GM19099 (cell line): ENCODE data around the gene ACAP2.

Experiments
- POLR2A ChIP-seq: IDR thresholded peaks from 3 replicates; pipeline ENCODE4 v1.6.1; 2011; ENCODE audit warnings: low read depth; ENCODE audit not compliant: insufficient read length; ENCODE audit errors: extremely low read depth

Gene ACAP2

GRCh38 chr3:195236076-195236798 is 206.6 kb downstream of the ACAP2 start:
- TF ChIP-seq POLR2A = no peak

DNA sequence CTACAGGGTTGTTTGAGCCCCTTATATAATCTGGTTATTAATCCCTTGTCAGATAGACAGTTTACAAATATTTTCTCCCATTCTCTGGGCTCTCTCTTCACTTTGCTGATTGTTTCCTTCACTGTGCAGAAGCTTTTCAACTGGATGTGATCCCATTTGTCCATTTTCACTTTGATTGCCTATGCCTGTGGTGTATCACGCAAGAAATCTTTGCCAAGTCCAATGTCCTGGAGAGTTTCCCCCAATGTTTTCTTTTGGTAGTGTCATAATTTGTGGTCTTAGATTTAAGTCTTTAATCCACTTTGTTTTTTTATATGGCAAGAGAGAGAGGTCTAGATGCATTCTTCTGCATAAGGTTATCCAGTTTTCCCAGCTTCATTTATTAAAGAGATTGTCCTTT is 212.6 kb downstream of the ACAP2 start:
- TF ChIP-seq POLR2A = no peak

- TF ChIP-seq POLR2A = no peak
Observed at GRCh38 chr3:195227871-195228270, 214.9 kb downstream of the ACAP2 start.

GRCh38 chr3:195226900-195227447 is 215.8 kb downstream of the ACAP2 start:
- TF ChIP-seq POLR2A = no peak

DNA sequence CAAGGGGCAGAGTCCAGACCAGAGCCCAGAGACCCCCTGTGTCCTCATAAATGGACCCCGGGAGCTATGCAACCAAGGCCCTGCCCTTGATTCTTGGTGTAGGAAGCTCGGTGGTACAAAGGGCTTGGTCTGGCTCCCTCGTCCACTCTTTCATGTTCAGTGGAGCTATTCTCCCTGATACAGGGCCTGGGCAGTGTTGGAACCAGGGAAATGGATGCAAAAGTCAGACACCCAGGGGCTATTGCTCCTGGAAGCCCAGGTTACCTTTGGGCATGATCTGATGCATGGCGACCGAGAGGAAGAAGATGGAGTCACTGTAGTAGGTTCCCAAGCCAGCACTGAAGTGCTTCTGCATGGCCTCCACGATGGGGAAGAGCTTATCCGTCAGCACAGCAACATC is 216.4 kb downstream of the ACAP2 start:
- no peak for TF ChIP-seq POLR2A

DNA sequence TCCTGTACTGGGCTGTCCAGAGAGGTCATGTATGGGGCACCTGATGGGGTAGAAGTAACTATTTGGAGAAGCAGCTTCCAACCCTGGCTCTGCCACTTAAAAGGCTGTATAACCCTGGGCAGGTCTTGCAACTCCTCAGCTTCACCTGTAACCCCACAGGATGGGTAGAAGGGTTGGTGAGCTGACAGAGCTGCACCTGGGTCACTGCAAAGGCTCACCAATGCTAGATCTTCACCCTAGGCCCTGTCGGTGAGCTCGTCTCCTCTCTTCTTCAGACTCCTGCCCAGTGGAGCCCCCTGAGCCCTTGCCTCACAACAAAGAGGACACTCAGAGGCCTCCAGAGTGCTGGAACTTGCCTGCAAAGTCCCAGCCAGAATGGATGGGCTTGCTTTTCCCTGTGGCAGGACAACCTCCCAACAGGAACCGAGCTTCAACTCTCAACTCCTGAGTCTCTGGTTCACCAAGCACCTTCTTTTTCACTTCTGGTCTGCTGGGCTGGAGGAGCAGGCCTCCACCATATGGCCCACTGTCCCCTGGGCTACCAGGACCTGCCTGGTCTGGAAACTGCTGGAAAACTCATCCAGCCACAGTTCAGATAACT is 217.7 kb downstream of the ACAP2 start:
- TF ChIP-seq POLR2A = no peak
